Breast epithelium (tissue), 3 donors: ENCODE results near the gene MFSD2B.

Experiments used
- CTCF ChIP-seq, 3 donors: fragments of 450-650 bp; IDR thresholded peaks; one replicate each; pipeline ENCODE4 v1.5.1; 2016 to 2017; ENCODE audit warnings: antibody characterized with exemption in 3 of 3, mild to moderate bottlenecking in 3 of 3, moderate library complexity in 3 of 3
- POLR2A ChIP-seq: fragments of 450-650 bp; IDR thresholded peaks from one replicate; pipeline ENCODE4 v1.6.1; 2016; ENCODE audit warnings: antibody characterized with exemption, mild to moderate bottlenecking, moderate library complexity

- no peak for TF ChIP-seq POLR2A
- TF ChIP-seq CTCF (IDR thresholded peaks at IDR 0.05), result no peak
These were observed 16.3 kb downstream of the MFSD2B start for GRCh38 chr2:24026233-24026632.
